ENCODE data around the gene SWAP70. TPM values are rescaled to one million over a fixed set of nuclear protein-coding genes. Genes with fewer than 3 reads are reported as not detected.

Gene SWAP70
- total and polyA plus RNA-seq, 10 donors: 34.9 to 130 (median 108) TPM

DNA sequence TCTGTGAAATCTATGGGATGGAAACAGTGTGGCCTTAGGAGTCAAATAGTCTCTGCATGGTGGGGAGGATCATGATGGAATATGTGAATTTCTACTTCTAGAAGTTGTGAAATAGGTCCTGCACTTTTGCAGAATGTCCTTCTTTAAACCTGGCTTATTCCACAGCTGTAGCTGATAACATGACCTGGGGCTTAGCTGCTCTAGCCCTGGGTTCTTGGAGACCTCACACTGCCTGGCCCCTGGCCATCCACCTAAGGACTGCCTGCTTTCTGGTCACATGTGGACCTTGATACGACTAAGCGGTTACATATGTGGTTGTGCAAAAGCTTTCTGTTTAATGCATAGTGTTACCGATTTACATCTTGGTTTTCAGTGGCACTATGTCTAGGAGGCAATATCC, 88.2 kb downstream of the SWAP70 start:
- Histone ChIP-seq H3K27ac (peak overlapping the region in 1 of 8 donors; percentile 37), H3K9me3 (no peaks in the 10 kb centered on the region), H3K4me3 (no peak overlapping the region), H3K27me3 (replicated peaks in 1 of 7) (no peaks in the 10 kb centered on the region), H3K4me1 (peaks cover 37 to 93% (median 57%) of the 10 kb centered on the region in 6 donors), H3K36me3 (peaks cover 0 to 59% (median 26%) of the 10 kb centered on the region in 6 donors)
- DNase-seq: no peak
- peak in 1 of 3 donors; percentile 59 for TF ChIP-seq POLR2AphosphoS5 (IDR thresholded peaks at IDR 0.05)
- TF ChIP-seq, protein P1, sequence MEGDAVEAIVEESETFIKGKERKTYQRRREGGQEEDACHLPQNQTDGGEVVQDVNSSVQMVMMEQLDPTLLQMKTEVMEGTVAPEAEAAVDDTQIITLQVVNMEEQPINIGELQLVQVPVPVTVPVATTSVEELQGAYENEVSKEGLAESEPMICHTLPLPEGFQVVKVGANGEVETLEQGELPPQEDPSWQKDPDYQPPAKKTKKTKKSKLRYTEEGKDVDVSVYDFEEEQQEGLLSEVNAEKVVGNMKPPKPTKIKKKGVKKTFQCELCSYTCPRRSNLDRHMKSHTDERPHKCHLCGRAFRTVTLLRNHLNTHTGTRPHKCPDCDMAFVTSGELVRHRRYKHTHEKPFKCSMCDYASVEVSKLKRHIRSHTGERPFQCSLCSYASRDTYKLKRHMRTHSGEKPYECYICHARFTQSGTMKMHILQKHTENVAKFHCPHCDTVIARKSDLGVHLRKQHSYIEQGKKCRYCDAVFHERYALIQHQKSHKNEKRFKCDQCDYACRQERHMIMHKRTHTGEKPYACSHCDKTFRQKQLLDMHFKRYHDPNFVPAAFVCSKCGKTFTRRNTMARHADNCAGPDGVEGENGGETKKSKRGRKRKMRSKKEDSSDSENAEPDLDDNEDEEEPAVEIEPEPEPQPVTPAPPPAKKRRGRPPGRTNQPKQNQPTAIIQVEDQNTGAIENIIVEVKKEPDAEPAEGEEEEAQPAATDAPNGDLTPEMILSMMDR (IDR thresholded peaks at IDR 0.05 in 8 of 11, conservative IDR thresholded peaks at IDR 0.05 in 3 of 11): no peak
- intact Hi-C loops (cut with DNase I; ENCODE audit: low total_unique reads): loop anchor here (10.0 kb wide), 1 partner anchor 223 kb away; no protein-coding TSS in a partner anchor
- WGBS, 5 donors: 69 to 91% (median 74%) methylated on average over 3 of the region's 3 CpGs

DNA sequence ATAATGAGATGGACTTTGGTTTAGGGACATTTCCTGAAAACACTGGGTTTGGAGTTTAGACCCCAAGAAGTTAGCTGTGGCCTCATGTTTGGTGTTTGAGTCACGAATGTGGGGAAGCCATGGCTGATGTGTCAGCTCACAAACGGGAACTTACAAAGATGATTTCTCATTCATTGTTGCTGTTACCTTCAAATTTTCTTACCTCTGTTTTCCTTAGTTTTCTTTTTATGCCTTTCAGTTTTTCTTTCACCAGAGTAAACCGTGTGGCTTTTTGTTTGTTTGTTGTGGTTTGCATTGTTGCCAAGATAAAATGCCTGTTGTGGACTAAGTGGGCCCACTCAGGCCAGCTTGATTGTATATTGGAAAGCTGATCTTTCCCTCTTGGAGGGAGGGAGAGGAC, 89.1 kb downstream of the SWAP70 start:
- 39 to 71% (median 49%) methylated on average over 3 of the region's 3 CpGs for WGBS, 5 donors
- no peaks in the 10 kb centered on the region for H3K9me3 ChIP-seq
- peak overlapping the region in 1 of 8 donors; percentile 4 for H3K27ac ChIP-seq
- H3K4me3 ChIP-seq: no peak overlapping the region
- no peak for DNase-seq
- peaks cover 32 to 93% (median 57%) of the 10 kb centered on the region in 6 donors for H3K4me1 ChIP-seq
- TF ChIP-seq, protein P1 (IDR thresholded peaks at IDR 0.05 in 8 of 11, conservative IDR thresholded peaks at IDR 0.05 in 3 of 11): no peak
- no peak for TF ChIP-seq POLR2A (IDR thresholded peaks at IDR 0.05)
- no peak for TF ChIP-seq POLR2AphosphoS5 (IDR thresholded peaks at IDR 0.05)
- H3K27me3 ChIP-seq (replicated peaks in 1 of 7): no peaks in the 10 kb centered on the region
- peaks cover 0 to 52% (median 26%) of the 10 kb centered on the region in 6 donors for H3K36me3 ChIP-seq
- intact Hi-C loops (cut with DNase I; ENCODE audit: low total_unique reads): loop anchor here (10.0 kb wide), 1 partner anchor 222 kb away; no protein-coding TSS in a partner anchor

DNA sequence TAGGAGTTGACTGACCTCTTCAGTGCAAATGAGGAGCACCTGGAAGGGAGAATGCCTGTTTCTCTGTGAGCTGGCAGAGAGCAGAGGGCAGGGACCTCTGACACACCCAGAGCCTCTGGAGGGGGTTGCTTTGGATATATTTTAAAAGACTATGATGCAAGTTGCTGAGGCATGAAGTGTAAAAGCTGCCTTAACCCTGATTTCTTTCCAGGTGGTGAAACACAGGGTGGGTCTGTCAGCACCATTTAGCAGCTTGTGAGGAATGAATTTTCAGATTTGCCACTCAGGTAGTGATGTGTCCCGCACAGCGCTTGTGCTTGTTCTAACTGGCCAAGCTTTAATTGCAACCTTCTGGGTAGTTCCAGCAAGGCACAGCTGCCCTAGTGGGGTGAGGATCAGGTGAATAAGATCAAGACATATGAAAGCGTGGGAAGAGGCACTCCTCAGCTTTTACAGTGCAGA, 90.2 kb downstream of the SWAP70 start:
- 88 to 90% (median 89%) methylated on average over 3 of the region's 3 CpGs for WGBS, 5 donors
- peak overlapping the region in 5 of 8 donors; percentile 9 to 87 (median 83) for H3K27ac ChIP-seq
- intact Hi-C loops (cut with DNase I; ENCODE audit: low total_unique reads): loop anchor here (10.0 kb wide), 1 partner anchor 221 kb away; no protein-coding TSS in a partner anchor
- H3K9me3 ChIP-seq: no peaks in the 10 kb centered on the region
- no peak for DNase-seq
- TF ChIP-seq POLR2AphosphoS5 (IDR thresholded peaks at IDR 0.05): peak in 1 of 3 donors; percentile 42
- TF ChIP-seq, protein P1 (IDR thresholded peaks at IDR 0.05 in 8 of 11, conservative IDR thresholded peaks at IDR 0.05 in 3 of 11): no peak
- H3K27me3 ChIP-seq (replicated peaks in 1 of 7): no peaks in the 10 kb centered on the region
- H3K4me3 ChIP-seq: no peak overlapping the region
- peaks cover 25 to 92% (median 52%) of the 10 kb centered on the region in 6 donors for H3K4me1 ChIP-seq
- peaks cover 0 to 42% (median 26%) of the 10 kb centered on the region in 6 donors for H3K36me3 ChIP-seq

DNA sequence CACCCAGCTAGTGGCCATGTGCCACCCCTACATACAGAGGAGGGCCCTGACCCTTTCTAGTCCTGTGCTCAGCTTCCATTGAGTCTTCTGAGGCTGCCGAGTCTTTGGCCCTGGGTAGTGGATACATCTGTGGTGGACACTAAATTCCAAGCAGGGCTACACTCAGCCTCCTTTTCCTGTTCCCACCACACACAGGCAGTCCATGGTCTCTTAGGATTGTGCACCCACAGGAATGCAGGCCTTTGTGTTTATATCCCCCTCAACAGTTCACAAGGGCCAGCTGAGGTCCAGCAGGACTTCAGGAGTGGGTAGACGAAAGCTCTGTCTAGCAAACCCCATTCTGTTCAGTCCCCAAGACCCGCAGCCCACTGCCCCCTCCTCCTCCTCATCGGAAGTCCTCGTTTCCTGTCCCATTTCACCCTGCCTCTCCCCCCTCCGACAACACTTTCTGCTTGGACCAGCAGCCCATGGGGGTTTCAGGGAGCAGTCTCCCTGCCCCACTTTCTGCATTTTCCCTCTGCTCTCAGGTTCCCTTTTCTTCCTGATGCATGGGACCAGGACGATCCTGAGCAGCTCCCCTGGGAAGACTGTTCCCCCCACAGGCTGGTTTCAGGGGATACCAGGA, 91.8 kb downstream of the SWAP70 start:
- Histone ChIP-seq H3K27me3 (replicated peaks in 1 of 7) (no peaks in the 10 kb centered on the region), H3K4me3 (no peak overlapping the region), H3K9me3 (no peaks in the 10 kb centered on the region), H3K36me3 (peaks cover 0 to 25% (median 11%) of the 10 kb centered on the region in 6 donors), H3K4me1 (peaks cover 30 to 92% (median 61%) of the 10 kb centered on the region in 6 donors), H3K27ac (peak overlapping the region in 7 of 8 donors; percentile 41 to 87 (median 83))
- intact Hi-C loops (cut with DNase I; ENCODE audit: low total_unique reads): loop anchor here (5.0 to 10.0 kb wide), 2 partner anchors 219 to 567 kb away; no protein-coding TSS in a partner anchor
- TF ChIP-seq, protein P1 (IDR thresholded peaks at IDR 0.05 in 8 of 11, conservative IDR thresholded peaks at IDR 0.05 in 3 of 11): no peak
- TF ChIP-seq POLR2AphosphoS5 (IDR thresholded peaks at IDR 0.05) (peak in 2 of 3 donors; percentile 36 to 48), POLR2A (IDR thresholded peaks at IDR 0.05) (no peak)
- WGBS, 5 donors: 13 to 18% (median 17%) methylated on average over 7 of the region's 7 CpGs
- DNase-seq: no peak

Measured in spleen (tissue), 11 donors.